GM08714 (cell line): ENCODE data around the gene NUDT9.
"Not testable (repeated sequence)": the region's sequence is repeated elsewhere in the genome, so short reads cannot be mapped to it uniquely, and the experiment has no call there.

ENCODE experiments used
- H3K4me3 ChIP-seq: fragments of 200-500 bp; sonication (Bioruptor generic); 2 replicates; pipeline ENCODE4 v1.5.1; 2014; ENCODE audit warnings: mild to moderate bottlenecking, low read length, inconsistent platforms
- ZNF274 ChIP-seq: IDR thresholded peaks from 2 replicates; pipeline ENCODE4 v1.6.1; 2012; ENCODE audit warnings: mild to moderate bottlenecking, low read depth, low read length

NUDT9 gene

GRCh38 chr4:87425711-87426110 is 3.3 kb downstream of the NUDT9 start:
- no peak overlapping the region for H3K4me3 ChIP-seq
- TF ChIP-seq ZNF274 = no peak

GRCh38 chr4:87426865-87427517 is 4.6 kb downstream of the NUDT9 start:
- no peak for TF ChIP-seq ZNF274
- H3K4me3 ChIP-seq = no peak overlapping the region

- no peak for TF ChIP-seq ZNF274
- H3K4me3 ChIP-seq = no peak overlapping the region
Observed at GRCh38 chr4:87427518-87427868, 5.1 kb downstream of the NUDT9 start.

GRCh38 chr4:87428979-87429378 is 6.6 kb downstream of the NUDT9 start:
- H3K4me3 ChIP-seq = no peak overlapping the region
- TF ChIP-seq ZNF274 = no peak

- TF ChIP-seq ZNF274 = no peak
- H3K4me3 ChIP-seq = no peak overlapping the region
Observed at GRCh38 chr4:87430038-87430437, 7.7 kb downstream of the NUDT9 start.

- no peak for TF ChIP-seq ZNF274
- H3K4me3 ChIP-seq = no peak overlapping the region
Observed at GRCh38 chr4:87433342-87433741, 11.0 kb downstream of the NUDT9 start.

- no peak for TF ChIP-seq ZNF274
- H3K4me3 ChIP-seq = no peak overlapping the region
Observed at GRCh38 chr4:87442889-87443288, 20.5 kb downstream of the NUDT9 start.

GRCh38 chr4:87444741-87445140 is 22.4 kb downstream of the NUDT9 start:
- no peak overlapping the region for H3K4me3 ChIP-seq
- TF ChIP-seq ZNF274 = no peak

GRCh38 chr4:87445964-87446363 is 23.6 kb downstream of the NUDT9 start:
- H3K4me3 ChIP-seq = no peak overlapping the region
- TF ChIP-seq ZNF274 = no peak

- H3K4me3 ChIP-seq = not testable (repeated sequence)
Observed at GRCh38 chr4:87446375-87446774, 24.0 kb downstream of the NUDT9 start.

GRCh38 chr4:87451537-87451936 is 29.2 kb downstream of the NUDT9 start:
- no peak for TF ChIP-seq ZNF274
- no peak overlapping the region for H3K4me3 ChIP-seq

GRCh38 chr4:87458913-87459312 is 36.5 kb downstream of the NUDT9 start:
- no peak overlapping the region for H3K4me3 ChIP-seq

GRCh38 chr4:87461281-87461700 is 38.9 kb downstream of the NUDT9 start:
- no peak for TF ChIP-seq ZNF274
- no peak overlapping the region for H3K4me3 ChIP-seq

More at GRCh38 chr4:87458913-87459312, 36.5 kb downstream of the NUDT9 start:
- TF ChIP-seq ZNF274 = no peak

GRCh38 chr4:87462102-87462501 is 39.7 kb downstream of the NUDT9 start:
- TF ChIP-seq ZNF274 = no peak
- no peak overlapping the region for H3K4me3 ChIP-seq

GRCh38 chr4:87465739-87466366 is 43.5 kb downstream of the NUDT9 start:
- H3K4me3 ChIP-seq = no peak overlapping the region
- no peak for TF ChIP-seq ZNF274

GRCh38 chr4:87469390-87469789 is 47.0 kb downstream of the NUDT9 start:
- TF ChIP-seq ZNF274 = no peak

GRCh38 chr4:87476934-87477333 is 54.6 kb downstream of the NUDT9 start:
- TF ChIP-seq ZNF274 = no peak

More at GRCh38 chr4:87469390-87469789, 47.0 kb downstream of the NUDT9 start:
- H3K4me3 ChIP-seq = no peak overlapping the region

More at GRCh38 chr4:87476934-87477333, 54.6 kb downstream of the NUDT9 start:
- no peak overlapping the region for H3K4me3 ChIP-seq
